ENCODE results near the gene DHODH.

DNA sequence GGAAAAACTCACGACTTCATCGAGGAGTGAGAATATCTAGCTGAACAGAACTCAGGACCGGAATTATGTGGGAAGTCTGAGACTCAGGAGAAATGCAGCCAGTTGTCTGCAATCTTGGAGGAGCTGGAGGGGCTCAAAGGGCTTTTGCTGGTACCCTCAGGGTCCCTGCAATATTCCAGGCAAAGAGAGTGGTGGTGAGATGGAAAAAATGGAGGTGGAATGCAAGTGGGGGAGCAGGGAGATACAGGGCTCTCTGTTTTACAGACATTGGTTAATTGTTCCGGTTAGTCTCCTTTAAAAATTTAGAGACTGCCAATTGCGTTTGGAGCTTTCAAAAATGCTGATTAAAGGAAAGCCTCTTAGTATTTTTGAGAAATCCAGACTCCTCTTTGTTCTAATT lies 27.6 kb downstream of the DHODH start:
- TF ChIP-seq POLR2A (IDR thresholded peaks at IDR 0.05): no peak
- TF ChIP-seq, protein P1, sequence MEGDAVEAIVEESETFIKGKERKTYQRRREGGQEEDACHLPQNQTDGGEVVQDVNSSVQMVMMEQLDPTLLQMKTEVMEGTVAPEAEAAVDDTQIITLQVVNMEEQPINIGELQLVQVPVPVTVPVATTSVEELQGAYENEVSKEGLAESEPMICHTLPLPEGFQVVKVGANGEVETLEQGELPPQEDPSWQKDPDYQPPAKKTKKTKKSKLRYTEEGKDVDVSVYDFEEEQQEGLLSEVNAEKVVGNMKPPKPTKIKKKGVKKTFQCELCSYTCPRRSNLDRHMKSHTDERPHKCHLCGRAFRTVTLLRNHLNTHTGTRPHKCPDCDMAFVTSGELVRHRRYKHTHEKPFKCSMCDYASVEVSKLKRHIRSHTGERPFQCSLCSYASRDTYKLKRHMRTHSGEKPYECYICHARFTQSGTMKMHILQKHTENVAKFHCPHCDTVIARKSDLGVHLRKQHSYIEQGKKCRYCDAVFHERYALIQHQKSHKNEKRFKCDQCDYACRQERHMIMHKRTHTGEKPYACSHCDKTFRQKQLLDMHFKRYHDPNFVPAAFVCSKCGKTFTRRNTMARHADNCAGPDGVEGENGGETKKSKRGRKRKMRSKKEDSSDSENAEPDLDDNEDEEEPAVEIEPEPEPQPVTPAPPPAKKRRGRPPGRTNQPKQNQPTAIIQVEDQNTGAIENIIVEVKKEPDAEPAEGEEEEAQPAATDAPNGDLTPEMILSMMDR (IDR thresholded peaks at IDR 0.05): no peak

All from vagina (tissue), 2 donors.